HG03469 (cell line): ENCODE results near the gene SPOCK3.
"Not testable (repeated sequence)": the region's sequence is repeated elsewhere in the genome, so short reads cannot be mapped to it uniquely, and the experiment has no call there.

Source experiments
- ATAC-seq: cut with Tn5 transposase; IDR thresholded peaks from one replicate; pipeline ENCODE4 v1.9.1; 2021; ENCODE audit warnings: mild to moderate bottlenecking, moderate library complexity, moderate number of reproducible peaks; ENCODE audit not compliant: unreplicated experiment

The SPOCK3 gene

GRCh38 chr4:166715748-166716713 lies 518.3 kb downstream of the SPOCK3 start:
- not testable (repeated sequence) for ATAC-seq

- no peak for ATAC-seq
These were observed 533.7 kb downstream of the SPOCK3 start for GRCh38 chr4:166700592-166700991.

GRCh38 chr4:166688835-166689234 lies 545.5 kb downstream of the SPOCK3 start:
- no peak for ATAC-seq

GRCh38 chr4:166687828-166688227 lies 546.5 kb downstream of the SPOCK3 start:
- ATAC-seq, result no peak
